GM21786 (cell line): Measurements from ENCODE around the gene TBC1D12.
"Not testable (repeated sequence)": the region's sequence is repeated elsewhere in the genome, so short reads cannot be mapped to it uniquely, and the experiment has no call there.

Experiments
- ATAC-seq: cut with Tn5 transposase; IDR thresholded peaks from one replicate; pipeline ENCODE4 v1.9.1; 2021; ENCODE audit not compliant: unreplicated experiment

The TBC1D12 gene

GRCh38 chr10:94533027-94533426 lies 130.7 kb downstream of the TBC1D12 start:
- ATAC-seq = no peak

- ATAC-seq = not testable (repeated sequence)
Measured at GRCh38 chr10:94542282-94542681, 139.9 kb downstream of the TBC1D12 start.

GRCh38 chr10:94545391-94546048 lies 143.2 kb downstream of the TBC1D12 start, which contains the start of gene HELLS:
TSS of gene HELLS (plus strand) at chr10:94545788. CDS start at chr10:94545922, 134 bp downstream.
- ATAC-seq = peak; percentile 75

- peak; percentile 7 for ATAC-seq
Measured at GRCh38 chr10:94546049-94546900, 143.9 kb downstream of the TBC1D12 start.

- ATAC-seq = no peak
Measured at GRCh38 chr10:94546901-94547185, 144.5 kb downstream of the TBC1D12 start.

GRCh38 chr10:94549221-94549620 lies 146.9 kb downstream of the TBC1D12 start:
- no peak for ATAC-seq

- ATAC-seq = not testable (repeated sequence)
Measured at GRCh38 chr10:94567714-94568307, 165.5 kb downstream of the TBC1D12 start.

GRCh38 chr10:94571081-94571480 lies 168.7 kb downstream of the TBC1D12 start:
- no peak for ATAC-seq

- ATAC-seq = no peak
Measured at GRCh38 chr10:94571528-94571927, 169.2 kb downstream of the TBC1D12 start.

GRCh38 chr10:94578790-94579189 lies 176.4 kb downstream of the TBC1D12 start:
- ATAC-seq = no peak

- ATAC-seq = no peak
Measured at GRCh38 chr10:94583124-94583523, 180.8 kb downstream of the TBC1D12 start.
